Neuronal stem cell (in vitro differentiated cells): ENCODE measurements around the gene NEB.

ENCODE experiments used
- DNase-seq: peaks from one replicate; pipeline ENCODE4 v3.0.0-alpha.2; 2013; ENCODE audit warnings: low spot score
- H2AFZ ChIP-seq: one replicate; pipeline ENCODE4 v1.6.1; 2013; ENCODE audit warnings: mild to moderate bottlenecking, low read length, inconsistent platforms
- H2AK5ac ChIP-seq: 2 replicates; pipeline ENCODE4 v1.6.1; 2013; ENCODE audit warnings: low read depth, mild to moderate bottlenecking, inconsistent platforms, low read length, moderate library complexity, mixed read lengths
- H2BK120ac ChIP-seq: 2 replicates; pipeline ENCODE4 v1.6.1; 2013; ENCODE audit warnings: low read depth, mild to moderate bottlenecking, inconsistent platforms, low read length, moderate library complexity, mixed read lengths
- H2BK12ac ChIP-seq: one replicate; pipeline ENCODE4 v1.6.1; 2013; ENCODE audit warnings: low read length, inconsistent platforms
- H2BK15ac ChIP-seq: 2 replicates; pipeline ENCODE4 v1.6.1; 2013; ENCODE audit warnings: mild to moderate bottlenecking, low read length, inconsistent platforms, mixed read lengths
- H2BK5ac ChIP-seq: one replicate; pipeline ENCODE4 v1.6.1; 2013; ENCODE audit warnings: inconsistent platforms, mild to moderate bottlenecking, low read length, moderate library complexity
- H3K14ac ChIP-seq: one replicate; pipeline ENCODE4 v1.6.1; 2013; ENCODE audit warnings: low read length, inconsistent platforms
- H3K18ac ChIP-seq: 2 replicates; pipeline ENCODE4 v1.6.1; 2013; ENCODE audit warnings: low read length, inconsistent platforms
- H3K23ac ChIP-seq: 2 replicates; pipeline ENCODE4 v1.6.1; 2013; ENCODE audit warnings: low read depth, mild to moderate bottlenecking, mixed read lengths, low read length, inconsistent platforms; ENCODE audit not compliant: poor library complexity
- H3K27ac ChIP-seq: replicated peaks from 3 replicates; pipeline ENCODE4 v1.5.1; 2013; ENCODE audit warnings: low read length, inconsistent platforms
- H3K27me3 ChIP-seq, 3 experiments: 2 replicates each; pipeline ENCODE4 v1.6.1; 2013; ENCODE audit warnings: low read length in 3 of 3, mild to moderate bottlenecking in 2 of 3, inconsistent platforms in 1 of 3, low read depth in 1 of 3, mixed read lengths in 1 of 3, moderate library complexity in 1 of 3; ENCODE audit not compliant: control insufficient read depth in 3 of 3, insufficient read depth in 3 of 3
- H3K36me3 ChIP-seq, 2 donors: replicated peaks in 1 of 2; 2 replicates each; pipeline ENCODE4 v1.6.1; 2013; ENCODE audit warnings: low read length in 2 of 2; ENCODE audit not compliant: control insufficient read depth in 2 of 2, insufficient read depth in 2 of 2
- H3K4ac ChIP-seq: 2 replicates; pipeline ENCODE4 v1.6.1; 2013; ENCODE audit warnings: inconsistent platforms, mild to moderate bottlenecking, low read length, moderate library complexity
- H3K4me1 ChIP-seq, 2 donors: 1 replicate in 1 of 2; 2 replicates in 1 of 2; pipeline ENCODE4 v1.6.1; 2013; ENCODE audit warnings: low read length in 2 of 2, low read depth in 1 of 2; ENCODE audit not compliant: control insufficient read depth in 2 of 2, insufficient read depth in 1 of 2
- H3K4me2 ChIP-seq: one replicate; pipeline ENCODE4 v1.6.1; 2013; ENCODE audit warnings: mild to moderate bottlenecking, low read length, inconsistent platforms; ENCODE audit not compliant: insufficient read depth, poor library complexity, severe bottlenecking
- H3K4me3 ChIP-seq, 2 donors: 2 replicates each; pipeline ENCODE4 v1.5.1; 2013; ENCODE audit warnings: low read length in 2 of 2, mild to moderate bottlenecking in 2 of 2, inconsistent platforms in 1 of 2, moderate library complexity in 1 of 2
- H3K79me1 ChIP-seq: one replicate; pipeline ENCODE4 v1.6.1; 2013; ENCODE audit warnings: low read depth, mild to moderate bottlenecking, inconsistent platforms, low read length, moderate library complexity
- H3K9ac ChIP-seq: one replicate; pipeline ENCODE4 v1.6.1; 2013; ENCODE audit warnings: mild to moderate bottlenecking, low read depth, low read length, inconsistent platforms; ENCODE audit not compliant: poor library complexity
- H3K9me3 ChIP-seq, 2 donors: replicated peaks in 1 of 2; 2 replicates each; pipeline versions ENCODE3 to v1.6.1; 2013; ENCODE audit warnings: low read length in 2 of 2, mild to moderate bottlenecking in 2 of 2, inconsistent platforms in 1 of 2, low read depth in 1 of 2, mixed read lengths in 1 of 2, moderate library complexity in 1 of 2; ENCODE audit not compliant: control insufficient read depth in 2 of 2, insufficient read depth in 1 of 2
- H4K8ac ChIP-seq: one replicate; pipeline ENCODE4 v1.6.1; 2013; ENCODE audit warnings: low read depth, mild to moderate bottlenecking, inconsistent platforms, low read length, moderate library complexity
- H4K91ac ChIP-seq: one replicate; pipeline ENCODE4 v1.6.1; 2013; ENCODE audit warnings: low read length, low read depth, mild to moderate bottlenecking, inconsistent platforms; ENCODE audit not compliant: poor library complexity
- WGBS, 2 donors: extraction: QIAGEN DNeasy Blood & Tissue Kit; methylation state at CpG; one replicate each; pipeline ENCODE4 v1.1.7; 2013; ENCODE audit warnings: missing lambda C conversion rate in 2 of 2, mixed read lengths in 1 of 2; ENCODE audit not compliant: insufficient read length in 2 of 2, insufficient replicate concordance in 1 of 2; ENCODE audit errors: extremely low coverage in 2 of 2; 5-methylcytosine and 5-hydroxymethylcytosine counted together

The NEB gene

DNA sequence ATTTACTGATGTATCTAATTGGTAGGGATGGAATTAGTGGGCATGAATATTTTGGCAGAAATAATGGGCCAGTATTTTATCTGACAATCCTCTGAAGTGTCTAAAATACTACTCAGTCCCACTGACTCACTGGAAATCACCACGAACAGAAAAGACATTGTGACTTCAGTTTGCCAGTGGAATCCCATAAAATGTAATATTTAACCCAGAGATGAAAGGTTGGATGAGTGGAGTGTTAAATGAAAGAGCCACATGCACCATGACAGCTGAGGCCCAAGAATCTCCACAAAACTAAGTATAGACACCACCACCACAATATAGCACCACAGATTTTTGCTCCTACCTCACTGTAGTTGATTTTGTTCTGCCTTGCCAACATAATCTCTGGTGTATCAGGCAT, 103.9 kb downstream of the NEB start:
- H3K9ac ChIP-seq, result no peak overlapping the region
- no peak overlapping the region for H2BK5ac ChIP-seq
- no peak overlapping the region for H2BK120ac ChIP-seq
- no peak overlapping the region for H3K4me2 ChIP-seq
- no peak overlapping the region for H3K27ac ChIP-seq
- no peak overlapping the region for H4K91ac ChIP-seq
- no CpG with 5 or more reads among the region's 1 CpG for WGBS, 2 donors
- H3K18ac ChIP-seq, result no peak overlapping the region
- no peak overlapping the region for H3K14ac ChIP-seq
- H3K27me3 ChIP-seq, result no peaks in the 10 kb centered on the region
- H3K9me3 ChIP-seq, result no peaks in the 10 kb centered on the region
- H2AK5ac ChIP-seq, result no peak overlapping the region
- H2BK15ac ChIP-seq, result no peak overlapping the region
- no peak overlapping the region for H2BK12ac ChIP-seq
- H2AFZ ChIP-seq, result no peak overlapping the region
- no peak overlapping the region for H3K4ac ChIP-seq
- DNase-seq, result no peak
- no peaks in the 10 kb centered on the region for H3K4me1 ChIP-seq
- no peaks in the 10 kb centered on the region for H3K36me3 ChIP-seq
- H3K79me1 ChIP-seq, result no peaks in the 10 kb centered on the region
- H3K23ac ChIP-seq, result no peak overlapping the region
- H4K8ac ChIP-seq, result no peak overlapping the region
- H3K4me3 ChIP-seq, result no peak overlapping the region

GRCh38 chr2:151627353-151627752, 106.9 kb downstream of the NEB start:
- no peak overlapping the region for H2BK15ac ChIP-seq
- H3K23ac ChIP-seq, result no peak overlapping the region
- no peaks in the 10 kb centered on the region for H3K36me3 ChIP-seq
- H3K27ac ChIP-seq, result no peak overlapping the region
- no peak for DNase-seq
- no peak overlapping the region for H2AFZ ChIP-seq
- H3K14ac ChIP-seq, result no peak overlapping the region
- H2AK5ac ChIP-seq, result no peak overlapping the region
- no peak overlapping the region for H3K4me3 ChIP-seq
- no peaks in the 10 kb centered on the region for H3K79me1 ChIP-seq
- H2BK5ac ChIP-seq, result no peak overlapping the region
- H3K9me3 ChIP-seq, result no peaks in the 10 kb centered on the region
- H3K18ac ChIP-seq, result no peak overlapping the region
- H2BK12ac ChIP-seq, result no peak overlapping the region
- H3K9ac ChIP-seq, result no peak overlapping the region
- H4K91ac ChIP-seq, result no peak overlapping the region
- H3K27me3 ChIP-seq, result no peaks in the 10 kb centered on the region
- no peak overlapping the region for H2BK120ac ChIP-seq
- no peak overlapping the region for H3K4ac ChIP-seq
- no peak overlapping the region for H3K4me2 ChIP-seq
- no CpG with 5 or more reads among the region's 6 CpGs for WGBS, 2 donors
- H4K8ac ChIP-seq, result no peak overlapping the region
- H3K4me1 ChIP-seq, result no peaks in the 10 kb centered on the region

- Histone ChIP-seq H2BK15ac (no peak overlapping the region), H3K36me3 (no peaks in the 10 kb centered on the region), H2BK5ac (no peak overlapping the region), H3K27ac (no peak overlapping the region), H2AK5ac (no peak overlapping the region), H3K27me3 (no peaks in the 10 kb centered on the region), H2AFZ (no peak overlapping the region), H3K9me3 (no peaks in the 10 kb centered on the region), H3K23ac (no peak overlapping the region), H3K4me3 (no peak overlapping the region), H4K91ac (no peak overlapping the region), H2BK120ac (no peak overlapping the region), H3K4me2 (no peak overlapping the region), H4K8ac (no peak overlapping the region), H3K4ac (no peak overlapping the region), H3K4me1 (peaks cover 0 to 4% of the 10 kb centered on the region in 2 donors), H3K79me1 (no peaks in the 10 kb centered on the region), H3K9ac (no peak overlapping the region), H3K18ac (no peak overlapping the region), H2BK12ac (no peak overlapping the region), H3K14ac (no peak overlapping the region)
- DNase-seq, result no peak
Observed at GRCh38 chr2:151624271-151624670, 110.0 kb downstream of the NEB start.

DNA sequence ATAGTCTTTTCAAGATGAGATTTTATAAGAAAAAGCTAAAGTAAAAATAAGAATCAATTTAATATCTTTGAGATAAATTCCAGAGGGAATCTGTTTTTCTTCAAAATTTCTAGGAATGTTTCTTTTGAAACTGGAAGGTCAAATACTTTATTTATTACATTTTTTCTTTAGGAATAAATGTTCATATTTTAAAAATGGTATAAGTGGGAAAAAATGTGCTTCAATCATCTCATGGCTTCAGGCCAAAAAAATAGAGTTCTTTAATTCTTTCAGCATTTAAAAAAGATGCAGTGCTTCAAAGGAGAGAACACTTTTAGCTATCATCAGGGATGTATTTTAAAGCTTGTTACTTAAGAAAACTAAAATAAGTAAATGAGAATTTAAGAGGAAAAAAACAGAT, 110.6 kb downstream of the NEB start:
- H4K8ac ChIP-seq, result no peak overlapping the region
- no peak overlapping the region for H4K91ac ChIP-seq
- no peak for DNase-seq

More for the DNA sequence above, 110.6 kb downstream of the NEB start:
- Histone ChIP-seq H3K79me1 (no peaks in the 10 kb centered on the region), H2BK5ac (no peak overlapping the region), H3K14ac (no peak overlapping the region), H2AK5ac (no peak overlapping the region), H3K27ac (no peak overlapping the region), H3K23ac (no peak overlapping the region), H2BK120ac (no peak overlapping the region), H3K9me3 (no peaks in the 10 kb centered on the region), H2BK12ac (no peak overlapping the region), H3K36me3 (no peaks in the 10 kb centered on the region), H2AFZ (no peak overlapping the region), H3K4me2 (no peak overlapping the region), H3K18ac (no peak overlapping the region), H3K4ac (no peak overlapping the region), H3K4me3 (no peak overlapping the region), H2BK15ac (no peak overlapping the region), H3K9ac (no peak overlapping the region), H3K27me3 (no peaks in the 10 kb centered on the region), H3K4me1 (peaks cover 0 to 5% of the 10 kb centered on the region in 2 donors)
